A673 (cell line): Measurements from ENCODE around the gene PJA1. TPM values are rescaled to one million over a fixed set of nuclear protein-coding genes. Genes with fewer than 3 reads are reported as not detected.

ENCODE experiments used
- BruUV-seq: library from RNA; stranded (reverse); fragments of 400-500 nt; replicated peaks from 2 replicates; lab custom pipeline; 2021; lab: Mats Ljungman, UMichigan
- CTCF ChIA-PET: fragments of 300-600 bp; sonication (Branson Sonifier 250); formaldehyde crosslinking; loops from one replicate; lab custom pipeline; 2022; ENCODE audit warnings: antibody characterized with exemption; lab: Charles Lee
- POLR2A ChIA-PET: fragments of 300-600 bp; sonication (Branson Sonifier 250); formaldehyde crosslinking; loops from one replicate; lab custom pipeline; 2022; ENCODE audit warnings: antibody characterized with exemption; ENCODE audit not compliant: low non-redundant PET; lab: Charles Lee
- DNase-seq: peaks from one replicate; pipeline ENCODE4 v3.0.0-alpha.2; 2015; ENCODE audit warnings: low spot score
- H3K27ac ChIP-seq: fragments of 200-600 bp; sonication (generic); 2 replicates; pipeline ENCODE4 v1.5.1; 2016; ENCODE audit warnings: mixed run types, low read depth, mild to moderate bottlenecking, mixed read lengths, antibody characterized with exemption, low read length; ENCODE audit not compliant: poor library complexity, severe bottlenecking
- H3K27me3 ChIP-seq: fragments of 200-600 bp; sonication (generic); replicated peaks from 2 replicates; pipeline ENCODE4 v1.6.1; 2017; ENCODE audit warnings: mixed run types, low read depth, mild to moderate bottlenecking, mixed read lengths, antibody characterized with exemption, low read length; ENCODE audit not compliant: insufficient read depth, poor library complexity
- H3K36me3 ChIP-seq: fragments of 200-600 bp; sonication (generic); 2 replicates; pipeline ENCODE4 v1.6.1; 2016; ENCODE audit warnings: mixed run types, mild to moderate bottlenecking, mixed read lengths, antibody characterized with exemption, low read length; ENCODE audit not compliant: insufficient read depth, poor library complexity, severe bottlenecking
- H3K4me1 ChIP-seq: fragments of 200-600 bp; sonication (generic); 2 replicates; pipeline ENCODE4 v1.6.1; 2017; ENCODE audit warnings: mixed run types, mild to moderate bottlenecking, mixed read lengths, antibody characterized with exemption, low read length; ENCODE audit not compliant: insufficient read depth, poor library complexity, severe bottlenecking
- H3K4me3 ChIP-seq: fragments of 200-600 bp; sonication (generic); 2 replicates; pipeline ENCODE4 v1.5.1; 2016; ENCODE audit warnings: low read depth, mixed run types, mild to moderate bottlenecking, mixed read lengths, low read length; ENCODE audit not compliant: poor library complexity, severe bottlenecking
- H3K9me3 ChIP-seq: fragments of 200-600 bp; sonication (generic); 2 replicates; pipeline ENCODE4 v1.6.1; 2016; ENCODE audit warnings: mixed run types, low read depth, mild to moderate bottlenecking, mixed read lengths, antibody characterized with exemption, low read length; ENCODE audit not compliant: poor library complexity, severe bottlenecking
- CTCF ChIP-seq: fragments of 300-800, 200-600 bp; sonication (generic); conservative IDR thresholded peaks from 2 replicates; pipeline ENCODE4 v1.5.1; 2017; ENCODE audit warnings: low read depth, mild to moderate bottlenecking, antibody characterized with exemption, low read length, moderate library complexity, mixed read lengths
- EZH2 ChIP-seq: fragments of 200-600 bp; sonication (generic); IDR thresholded peaks from 2 replicates; pipeline ENCODE4 v1.6.1; 2017; ENCODE audit warnings: borderline replicate concordance, low read depth, mild to moderate bottlenecking, mixed read lengths, antibody characterized with exemption, low read length; ENCODE audit not compliant: poor library complexity, severe bottlenecking
- intact Hi-C: fragments of 100-400 bp; cut with micrococcal nuclease; formaldehyde crosslinking; loops from one replicate; pipeline ENCODE4 v1.10.0; 2022; ENCODE audit not compliant: unreplicated experiment
- total RNA-seq: library from RNA; stranded (reverse); gene quantifications from 2 replicates; pipeline ENCODE4 v1.2.3, GENCODE V29; 2021

Gene PJA1
- total RNA-seq, 1 experiment from 2014 or later = 36.0 TPM

DNA sequence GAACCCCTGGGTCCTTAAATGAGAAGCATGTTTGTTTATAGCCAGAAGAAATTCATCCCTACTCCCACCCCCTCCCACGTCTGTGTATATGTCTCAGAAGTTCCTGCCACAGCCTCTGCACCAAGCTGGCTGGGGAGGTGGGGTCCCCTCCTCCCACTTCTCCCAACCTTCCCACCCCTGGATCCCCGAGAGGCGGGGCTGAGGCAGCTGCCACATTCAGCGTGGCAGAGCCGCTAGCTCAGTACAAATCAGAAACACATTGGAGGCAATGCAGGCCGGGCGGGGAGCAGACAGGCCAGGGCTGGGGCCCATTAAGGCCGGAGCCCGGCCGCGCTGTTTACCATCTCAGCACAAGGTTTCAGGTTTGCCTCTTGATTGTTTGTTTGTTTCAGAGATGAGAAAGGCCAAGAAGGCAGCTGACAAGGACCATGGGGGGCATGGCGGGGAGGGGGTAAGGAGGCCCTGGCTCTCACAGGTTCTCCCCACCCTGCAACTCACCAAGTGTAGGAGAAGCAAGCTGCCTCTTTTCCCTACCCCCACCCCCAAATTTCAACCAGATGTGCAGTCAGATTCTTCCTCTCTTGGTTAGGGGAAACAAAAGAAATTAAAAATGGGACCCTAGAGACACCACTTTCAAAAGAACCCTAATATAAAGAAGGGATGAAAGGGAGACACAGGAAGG lies 22.3 kb downstream of the PJA1 start:
- Histone ChIP-seq H3K4me3 (no peak overlapping the region), H3K9me3 (no peaks in the 10 kb centered on the region), H3K27ac (no peak overlapping the region), H3K27me3 (no peaks in the 10 kb centered on the region), H3K36me3 (no peaks in the 10 kb centered on the region), H3K4me1 (no peaks in the 10 kb centered on the region)
- no peak for DNase-seq
- ChIA-PET POLR2A (no interaction called here), CTCF (no interaction called here)
- intact Hi-C loops = no loop called here
- BruUV-seq = no TSS peak
- TF ChIP-seq EZH2 (no peak), CTCF (no peak)

- POLR2A ChIA-PET = no interaction called here
- no peaks in the 10 kb centered on the region for H3K27me3 ChIP-seq
- H3K9me3 ChIP-seq = no peaks in the 10 kb centered on the region
- no peak for TF ChIP-seq CTCF
- TF ChIP-seq EZH2 = no peak
- DNase-seq = no peak
- intact Hi-C loops = no loop called here
- H3K27ac ChIP-seq = no peak overlapping the region
- no peaks in the 10 kb centered on the region for H3K36me3 ChIP-seq
- BruUV-seq = no TSS peak
- no peak overlapping the region for H3K4me3 ChIP-seq
- H3K4me1 ChIP-seq = no peaks in the 10 kb centered on the region
- CTCF ChIA-PET = no interaction called here
These were observed 24.4 kb downstream of the PJA1 start for GRCh38 chrX:69140837-69141236.

DNA sequence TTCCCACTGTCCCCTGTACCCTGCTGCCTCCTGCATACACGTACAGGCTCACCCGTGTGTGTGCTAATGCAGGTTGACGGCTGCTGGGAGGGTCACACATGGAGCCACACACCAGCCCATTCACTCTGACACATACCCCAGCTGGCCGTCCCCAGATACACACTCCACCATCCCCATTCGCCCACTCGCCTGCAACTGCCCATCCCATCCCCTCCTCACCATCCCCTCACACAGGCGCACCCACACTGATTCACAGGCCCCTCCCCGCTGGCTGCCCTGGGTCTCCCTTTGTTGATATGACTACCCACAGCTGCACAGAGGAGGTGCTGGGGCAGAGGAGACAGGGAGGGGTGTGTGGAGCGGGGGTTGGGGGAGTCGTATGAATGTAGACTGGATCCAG lies 25.7 kb downstream of the PJA1 start:
- ChIA-PET POLR2A (interaction anchor here (0.6 kb wide), 1 partner anchor 289 kb away, joined by 3 read pairs; no protein-coding TSS in a partner anchor), CTCF (no interaction called here)
- Histone ChIP-seq H3K4me3 (no peak overlapping the region), H3K9me3 (no peaks in the 10 kb centered on the region), H3K36me3 (no peaks in the 10 kb centered on the region), H3K27me3 (no peaks in the 10 kb centered on the region), H3K4me1 (no peaks in the 10 kb centered on the region), H3K27ac (no peak overlapping the region)
- intact Hi-C loops = loop anchor here (5.0 kb wide), 1 partner anchor 248 kb away; no protein-coding TSS in a partner anchor
- no peak for DNase-seq
- no TSS peak for BruUV-seq
- TF ChIP-seq EZH2 (no peak), CTCF (no peak)
